GM23248 (cell line): Measurements from ENCODE around the gene CDH6.

ENCODE experiments used
- EZH2 ChIP-seq: fragments of 200-600 bp; sonication (generic); IDR thresholded peaks from 2 replicates; pipeline ENCODE4 v1.6.1; 2018; ENCODE audit warnings: antibody characterized with exemption, mild to moderate bottlenecking; ENCODE audit not compliant: insufficient read depth, poor library complexity, severe bottlenecking
- EZH2phosphoT487 ChIP-seq: fragments of 200-600 bp; sonication (generic); IDR thresholded peaks from 2 replicates; pipeline ENCODE4 v1.6.1; 2018; ENCODE audit warnings: antibody characterized with exemption, moderate library complexity, mild to moderate bottlenecking, low read depth; ENCODE audit not compliant: insufficient read depth

- TF ChIP-seq EZH2phosphoT487 (no peak), EZH2 (no peak)
These were observed 1.0 kb upstream of the CDH6 start for GRCh38 chr5:31192442-31192841.
